CD4-positive, alpha-beta T cell treated with Interleukin-4 for 4 hours (primary cell): ENCODE data around the gene PTGDR2.
"Not testable (repeated sequence)": the region's sequence is repeated elsewhere in the genome, so short reads cannot be mapped to it uniquely, and the experiment has no call there.

Experiments used
- DNase-seq: peaks from one replicate; pipeline ENCODE4 v3.0.0-alpha.2; 2020

PTGDR2 gene

DNA sequence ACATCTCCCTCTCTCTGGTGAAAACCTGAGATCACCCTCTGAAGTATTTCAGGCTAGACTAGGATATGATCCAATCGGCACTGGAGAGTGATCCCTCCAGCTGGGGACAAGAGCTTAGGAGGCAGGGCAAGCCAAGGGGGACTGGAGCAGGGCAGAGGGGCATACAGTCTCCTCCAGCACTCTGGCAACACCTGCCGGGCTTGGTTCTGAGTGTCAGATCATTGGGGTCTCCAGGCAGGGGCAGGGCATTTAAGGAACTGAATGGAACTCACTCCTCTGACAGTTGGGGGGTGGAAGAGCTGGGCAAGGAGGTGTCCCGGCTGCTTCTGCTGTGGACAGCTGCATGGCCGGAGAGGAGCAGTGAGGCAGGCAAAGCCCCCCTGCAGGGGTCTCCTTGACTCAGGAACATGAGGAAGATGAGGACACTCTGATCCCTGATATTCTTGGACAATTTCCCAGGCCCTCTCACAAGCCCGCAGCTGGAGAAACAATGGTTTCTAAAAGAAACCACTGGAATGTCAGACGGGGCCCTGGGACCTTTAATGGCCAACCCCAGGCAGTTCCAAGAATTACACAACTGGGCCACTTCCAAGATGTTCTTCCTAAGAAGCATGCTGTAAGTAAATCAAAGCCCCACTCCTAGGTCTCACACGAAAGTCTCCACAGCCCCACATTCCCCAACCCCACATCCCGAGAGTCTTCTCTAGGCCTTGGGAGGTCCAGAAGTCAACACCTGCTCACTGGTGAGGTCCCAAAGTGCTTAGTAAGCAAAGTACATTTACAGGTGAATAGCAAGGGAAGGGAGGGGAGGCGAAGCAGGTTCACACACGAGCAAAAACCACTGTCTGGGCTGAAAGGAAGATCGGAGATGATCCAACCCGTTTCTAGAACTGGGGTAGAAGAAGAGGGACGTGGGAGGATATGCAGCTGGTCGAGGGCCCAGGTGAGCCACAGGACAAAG, 15.0 kb downstream of the PTGDR2 start:
- no peak for DNase-seq

GRCh38 chr11:60838132-60838531, 17.6 kb downstream of the PTGDR2 start:
- DNase-seq: no peak

DNA sequence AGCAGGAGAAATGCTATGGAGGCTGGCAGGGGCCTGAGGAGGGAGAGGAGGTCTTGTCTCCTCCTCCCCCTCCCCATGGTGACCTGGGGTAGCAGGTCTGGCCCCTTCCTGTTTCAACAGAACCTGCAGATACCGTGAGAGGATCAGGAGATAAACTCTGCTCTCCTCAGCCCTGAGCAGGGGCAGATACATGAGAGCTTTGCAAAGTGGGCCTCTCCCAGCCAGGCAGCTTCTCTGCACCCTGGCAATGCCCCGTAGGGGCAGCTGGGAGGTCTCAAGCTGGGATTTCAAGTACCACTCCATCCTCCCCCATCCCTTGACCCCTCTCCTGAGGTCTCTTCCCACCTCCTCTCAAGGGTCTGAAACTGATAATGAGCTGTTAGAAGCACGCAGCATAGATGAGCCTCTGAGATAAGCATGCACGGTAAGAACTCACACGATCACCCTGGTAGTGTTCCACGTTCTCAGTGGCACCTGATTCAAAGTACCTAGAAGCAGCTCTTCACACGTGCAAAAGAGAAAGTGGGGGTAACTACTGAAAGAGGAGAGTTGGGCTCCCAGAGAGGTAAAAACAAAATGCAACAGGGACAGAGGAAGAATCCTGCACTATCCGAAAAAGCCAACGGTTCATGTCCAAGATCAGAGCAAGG, 18.8 kb downstream of the PTGDR2 start:
- DNase-seq: no peak

- no peak for DNase-seq
Measured at GRCh38 chr11:60835534-60835846, 20.3 kb downstream of the PTGDR2 start.

GRCh38 chr11:60834742-60835533, 20.8 kb downstream of the PTGDR2 start:
- no peak for DNase-seq

DNA sequence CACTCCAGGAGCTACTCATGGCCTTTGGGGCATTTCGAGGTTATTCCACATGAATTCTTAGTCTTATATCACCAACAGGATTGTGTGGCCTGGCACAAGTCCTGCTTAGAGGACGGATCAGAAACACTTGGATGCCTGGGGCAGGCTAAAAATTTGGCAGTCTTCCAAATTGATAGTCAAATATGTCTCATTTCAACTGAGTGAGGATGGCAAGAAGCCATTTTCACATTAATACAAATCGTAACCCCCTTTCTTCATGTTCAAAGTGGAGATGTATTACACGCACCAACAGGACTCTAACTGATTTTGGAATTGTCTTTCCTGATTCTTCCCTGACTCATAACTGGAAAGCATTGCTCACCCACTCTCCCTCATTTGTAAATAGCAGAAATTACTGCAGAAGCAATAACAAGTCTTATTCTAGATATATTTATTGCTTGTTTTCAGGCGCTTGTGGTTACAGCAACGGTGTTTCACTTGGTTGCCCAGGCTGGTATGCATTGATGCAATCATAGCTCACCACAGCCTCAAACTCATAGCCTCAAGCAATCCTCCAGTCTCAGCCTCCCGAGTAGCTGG, 24.2 kb downstream of the PTGDR2 start:
- no peak for DNase-seq

DNA sequence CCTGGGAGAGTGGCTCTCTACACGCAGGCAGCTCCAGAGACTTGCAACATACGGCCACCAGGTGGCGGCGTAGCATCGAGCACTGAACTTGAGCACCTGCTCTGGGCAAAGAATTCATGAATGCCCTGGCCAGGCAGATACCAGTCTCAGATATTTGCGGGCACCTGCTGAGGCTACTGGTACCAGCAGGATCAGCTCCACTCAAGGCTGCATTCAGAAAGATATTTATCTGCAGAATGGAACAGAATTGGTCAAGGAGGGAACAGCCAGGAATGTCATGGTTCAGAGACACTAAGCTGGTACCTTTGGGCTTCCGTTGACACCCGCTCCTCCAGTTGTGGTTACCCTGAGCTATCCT, 24.6 kb downstream of the PTGDR2 start:
- DNase-seq: peak; percentile 73

DNA sequence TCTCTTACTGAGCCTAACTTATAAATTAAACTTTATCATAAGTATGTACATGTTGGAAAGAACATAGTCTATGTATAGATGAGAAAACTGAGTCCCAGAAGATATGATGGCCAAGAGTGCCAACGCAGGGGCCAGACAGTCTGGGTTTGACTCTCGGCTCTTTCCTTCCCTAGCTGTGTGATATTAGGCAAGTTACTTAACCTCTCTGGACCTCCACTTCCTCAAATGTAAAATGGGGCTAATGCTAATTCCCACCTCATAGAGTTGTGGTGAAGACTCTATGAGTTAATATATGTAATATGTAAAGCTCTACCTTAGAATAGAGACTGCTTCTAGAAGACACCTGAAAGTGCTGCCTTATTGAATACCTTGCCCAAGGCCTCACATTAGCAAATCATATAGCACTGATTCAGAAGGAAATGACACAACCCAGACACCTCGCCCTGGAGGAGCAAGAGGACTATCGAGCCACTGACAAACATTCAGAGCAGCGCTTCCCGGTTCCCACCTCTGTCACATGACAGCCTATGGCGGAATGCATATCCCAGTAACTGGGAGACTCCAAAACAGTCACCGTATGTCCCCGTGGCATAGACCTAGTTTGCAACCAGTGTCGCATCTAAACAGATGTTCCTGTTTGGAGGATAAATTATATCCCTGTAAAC, 25.1 kb downstream of the PTGDR2 start:
- no peak for DNase-seq

DNA sequence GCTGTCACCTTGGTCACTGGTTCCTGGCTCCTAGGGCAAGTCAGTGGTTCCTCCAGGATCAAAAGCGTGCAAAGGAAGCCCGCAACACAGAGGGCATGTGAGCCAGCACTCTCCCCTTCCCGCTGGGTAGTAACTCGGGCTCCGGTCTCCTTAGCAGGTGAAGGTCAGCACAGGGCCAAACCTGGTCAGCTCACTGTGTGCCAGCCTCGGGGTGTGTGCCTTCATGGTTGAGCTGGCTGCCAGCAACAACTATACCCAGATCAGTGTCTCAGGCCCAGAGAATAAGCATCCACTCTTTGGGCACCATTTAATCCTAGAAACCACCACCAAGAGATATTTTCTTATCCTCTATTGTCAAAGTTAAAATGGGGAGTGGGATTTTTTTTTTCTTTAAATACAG, 30.0 kb downstream of the PTGDR2 start:
- no peak for DNase-seq

DNA sequence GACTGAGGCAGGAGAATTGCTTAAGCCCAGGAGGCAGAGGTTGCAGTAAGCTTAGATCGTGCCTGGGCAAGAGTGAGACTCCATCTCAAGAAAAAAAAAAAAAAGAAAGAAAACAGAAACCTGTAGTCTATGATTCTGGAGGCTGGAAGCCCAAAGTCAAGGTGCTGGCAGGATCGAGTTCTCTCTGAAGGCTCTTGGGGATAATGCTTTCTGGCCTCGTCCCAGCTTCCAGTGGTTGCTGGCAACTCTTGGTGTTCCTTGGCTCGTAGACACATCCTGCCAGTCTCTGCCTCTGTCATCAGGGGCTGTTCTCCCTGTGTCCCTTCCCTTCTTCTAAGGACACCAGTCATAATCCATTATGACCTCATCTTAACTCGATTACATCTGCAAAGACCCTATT, 30.6 kb downstream of the PTGDR2 start:
- no peak for DNase-seq

GRCh38 chr11:60823745-60824306, 31.9 kb downstream of the PTGDR2 start:
- not testable (repeated sequence) for DNase-seq

DNA sequence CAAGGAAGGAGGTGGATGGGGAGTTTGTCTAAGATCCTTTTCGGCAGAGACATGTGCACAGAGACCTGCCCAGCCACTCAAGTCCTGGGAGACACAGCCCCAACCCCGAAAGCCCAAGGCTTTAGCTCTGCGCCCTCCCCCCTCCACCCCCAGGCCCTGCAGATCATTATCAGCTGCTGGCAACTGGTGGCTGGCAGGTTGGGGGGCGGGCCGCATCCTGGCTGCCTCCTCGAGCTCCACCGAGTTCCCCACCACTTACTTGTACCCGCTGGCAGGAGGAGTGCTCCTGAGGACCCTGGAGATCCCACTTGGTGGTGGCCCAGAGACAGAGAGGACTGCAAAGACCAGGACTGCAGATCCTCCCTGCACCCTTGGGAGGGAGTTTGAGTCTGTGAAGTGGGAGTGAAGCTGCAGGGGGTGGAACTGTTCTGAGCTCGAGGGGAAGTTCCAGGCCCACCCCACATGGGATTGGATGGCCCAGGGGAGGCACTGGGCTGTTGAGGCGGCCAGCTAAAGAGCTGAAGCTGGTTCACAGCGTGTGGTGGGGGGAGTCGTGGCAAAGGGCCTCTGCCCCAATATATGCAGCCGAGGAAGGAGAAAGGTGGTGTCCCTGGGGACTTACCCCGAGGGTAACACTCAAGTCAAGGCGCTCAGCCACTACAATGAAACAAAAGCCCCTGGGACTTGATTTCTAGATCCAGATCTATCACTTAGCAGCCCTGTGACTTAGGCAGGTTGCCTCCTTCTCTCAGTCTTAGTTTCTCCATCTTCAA, 33.7 kb downstream of the PTGDR2 start:
- no peak for DNase-seq

GRCh38 chr11:60818057-60818456, 37.7 kb downstream of the PTGDR2 start:
- no peak for DNase-seq

- no peak for DNase-seq
Measured at GRCh38 chr11:60816590-60817157, 39.1 kb downstream of the PTGDR2 start.

DNA sequence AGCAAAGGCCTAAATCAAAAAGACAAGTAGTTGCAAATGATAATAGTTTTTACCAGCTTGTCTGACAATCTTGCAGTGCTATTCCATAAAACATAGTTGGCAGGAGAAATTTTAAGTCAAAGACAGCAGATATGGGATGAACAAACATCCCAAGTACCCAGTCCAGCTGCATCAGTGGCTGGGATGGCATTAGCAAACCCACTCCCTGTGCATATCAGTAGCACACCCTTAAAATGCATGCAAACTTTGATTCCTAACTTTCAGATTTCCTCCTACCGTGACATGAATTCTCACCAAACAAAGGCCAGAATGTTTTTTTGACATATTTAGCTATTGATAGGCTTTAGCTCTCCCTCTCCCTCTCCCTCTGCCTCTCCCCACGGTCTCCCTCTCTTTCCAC, 41.6 kb downstream of the PTGDR2 start:
- no peak for DNase-seq

- DNase-seq: no peak
Measured at GRCh38 chr11:60813324-60813723, 42.4 kb downstream of the PTGDR2 start.

DNA sequence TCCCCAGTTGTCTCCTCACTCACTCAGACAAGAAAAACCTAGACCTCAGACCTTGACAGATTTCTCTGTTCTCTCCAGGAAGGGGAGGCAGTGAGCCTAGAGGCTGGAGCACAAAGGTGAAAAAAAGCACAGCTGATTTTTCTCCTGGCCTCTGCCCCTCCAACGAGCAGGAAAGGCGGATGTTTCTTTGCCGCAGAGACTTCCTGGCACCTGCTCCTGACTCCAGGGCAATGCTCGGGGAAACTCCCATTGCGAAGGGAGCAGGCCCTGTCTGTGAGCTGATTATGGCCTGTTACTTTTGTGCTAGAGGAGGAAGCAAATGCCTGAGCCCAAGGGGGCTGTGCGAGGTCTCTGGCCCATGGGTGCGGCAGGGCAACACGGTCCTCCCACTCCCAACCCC, 45.2 kb downstream of the PTGDR2 start:
- DNase-seq: no peak

DNA sequence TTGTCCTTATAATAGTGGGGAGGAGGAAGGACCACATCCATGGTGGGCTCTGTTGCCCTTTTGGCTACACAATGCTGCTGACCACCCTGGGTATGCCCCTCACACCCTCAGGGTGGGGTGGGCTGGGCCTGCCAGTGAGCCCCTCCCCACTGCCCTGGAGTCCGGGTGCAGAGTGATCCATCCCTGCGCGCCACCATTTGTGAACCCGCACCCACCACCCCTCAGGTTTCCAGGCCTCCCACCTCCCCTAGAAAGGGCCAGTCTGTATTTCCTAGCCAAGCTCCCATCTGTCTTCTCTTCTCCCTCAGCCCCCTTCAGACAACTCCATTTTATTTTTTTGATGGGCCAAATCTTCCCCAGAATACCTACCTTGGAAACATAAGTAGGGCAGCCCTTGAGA, 45.6 kb downstream of the PTGDR2 start:
- DNase-seq: no peak

GRCh38 chr11:60809691-60810090, 46.1 kb downstream of the PTGDR2 start:
- no peak for DNase-seq

DNA sequence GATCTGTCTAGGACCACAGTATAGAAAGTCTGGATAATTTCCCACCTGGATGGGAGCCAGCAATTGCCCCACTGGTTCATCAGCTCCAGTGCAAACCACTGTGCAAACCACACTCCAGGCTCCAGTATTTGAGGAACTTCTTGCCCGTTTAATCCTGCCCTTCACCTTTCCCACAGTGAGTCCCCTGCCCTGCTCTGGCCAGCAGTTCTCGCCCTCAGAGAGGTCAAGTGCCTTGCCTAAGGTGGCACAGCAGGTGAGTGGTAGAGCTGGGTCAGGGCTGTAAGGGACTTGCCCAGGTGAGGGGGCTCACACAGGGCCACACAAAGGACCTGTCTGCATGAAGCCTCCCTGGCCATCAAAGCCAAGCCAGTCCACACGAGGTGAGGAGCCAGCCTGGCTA, 46.5 kb downstream of the PTGDR2 start:
- no peak for DNase-seq

DNA sequence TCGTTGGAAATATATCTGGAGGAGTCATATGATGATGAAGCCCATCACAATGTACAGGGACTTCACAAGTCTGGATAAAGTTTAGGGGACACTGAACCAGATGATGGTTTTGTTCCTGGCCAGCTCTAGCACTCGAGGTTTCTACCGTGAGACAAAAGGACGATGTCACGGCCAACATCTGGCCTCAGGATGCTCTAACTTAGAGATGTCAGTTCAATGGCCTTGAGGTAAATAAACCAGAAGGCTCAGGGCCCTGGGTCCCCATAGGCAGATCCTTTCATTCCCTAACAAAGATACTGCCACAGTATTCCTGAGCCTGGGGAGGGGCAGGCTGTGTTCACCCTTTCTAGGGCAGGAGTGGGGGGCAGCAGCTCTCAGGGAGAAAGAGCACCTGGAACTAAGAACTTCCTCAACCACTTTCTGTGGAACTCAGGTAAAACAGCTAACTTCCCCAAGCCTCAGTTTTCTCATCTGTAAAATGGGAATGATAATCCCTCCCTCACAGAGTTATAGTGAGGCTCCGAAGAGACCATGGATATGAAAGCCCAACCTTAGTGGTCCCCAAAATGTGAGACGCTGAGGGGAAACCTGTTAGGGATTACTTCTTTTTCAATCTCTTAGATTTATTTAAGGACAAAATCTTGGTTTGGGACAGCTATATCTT, 52.3 kb downstream of the PTGDR2 start:
- DNase-seq: no peak
